Measurements from ENCODE around the gene ABCA7.
A peak's percentile ranks its signal among the peaks of the same experiment; 100 is the strongest.

ABCA7 gene

GRCh38 chr19:1069009-1069779 is 29.3 kb downstream of the ABCA7 start:
- peak in 22 of 56 donors; percentile 4 to 55 (median 24) for DNase-seq

- DNase-seq = no peak
Measured at GRCh38 chr19:1070576-1070930, 30.6 kb downstream of the ABCA7 start.

- DNase-seq = no peak
Measured at GRCh38 chr19:1070931-1071791, 31.3 kb downstream of the ABCA7 start.

GRCh38 chr19:1072371-1073015 is 32.6 kb downstream of the ABCA7 start:
- no peak for DNase-seq

GRCh38 chr19:1073063-1073955 is 33.4 kb downstream of the ABCA7 start:
- DNase-seq = no peak

- no peak for DNase-seq
Measured at GRCh38 chr19:1073956-1074517, 34.1 kb downstream of the ABCA7 start.

GRCh38 chr19:1074544-1075283 is 34.8 kb downstream of the ABCA7 start:
- DNase-seq = peak in 17 of 56 donors; percentile 3 to 49 (median 22)

GRCh38 chr19:1076046-1076386 is 36.1 kb downstream of the ABCA7 start:
- no peak for DNase-seq

- peak in 15 of 56 donors; percentile 7 to 46 (median 31) for DNase-seq
Measured at GRCh38 chr19:1076951-1077350, 37.0 kb downstream of the ABCA7 start.

- DNase-seq = no peak
Measured at GRCh38 chr19:1079566-1080111, 39.7 kb downstream of the ABCA7 start.

- DNase-seq = no peak
Measured at GRCh38 chr19:1080360-1081161, 40.7 kb downstream of the ABCA7 start.

- no peak for DNase-seq
Measured at GRCh38 chr19:1081301-1082164, 41.6 kb downstream of the ABCA7 start.

- peak in 2 of 56 donors; percentile 29 to 40 for DNase-seq
Measured at GRCh38 chr19:1082165-1082927, 42.4 kb downstream of the ABCA7 start.

GRCh38 chr19:1082928-1083816 is 43.3 kb downstream of the ABCA7 start:
- DNase-seq = no peak

- no peak for DNase-seq
Measured at GRCh38 chr19:1084024-1084868, 44.3 kb downstream of the ABCA7 start.

Measured in amygdala (tissue), 56 donors.